Stimulated activated CD4-positive, alpha-beta T cell treated with anti-CD3 and anti-CD28 coated beads, TNF-alpha, amount 100 ng/mL, for 24 hours (primary cell): ENCODE results near the gene KIF19.
"Not testable (repeated sequence)": the region's sequence is repeated elsewhere in the genome, so short reads cannot be mapped to it uniquely, and the experiment has no call there.

Experiments
- DNase-seq, 3 experiments: peaks; one replicate each; pipeline ENCODE4 v3.0.0-alpha.2; 2020; ENCODE audit warnings: low read depth in 3 of 3

Gene KIF19

DNA sequence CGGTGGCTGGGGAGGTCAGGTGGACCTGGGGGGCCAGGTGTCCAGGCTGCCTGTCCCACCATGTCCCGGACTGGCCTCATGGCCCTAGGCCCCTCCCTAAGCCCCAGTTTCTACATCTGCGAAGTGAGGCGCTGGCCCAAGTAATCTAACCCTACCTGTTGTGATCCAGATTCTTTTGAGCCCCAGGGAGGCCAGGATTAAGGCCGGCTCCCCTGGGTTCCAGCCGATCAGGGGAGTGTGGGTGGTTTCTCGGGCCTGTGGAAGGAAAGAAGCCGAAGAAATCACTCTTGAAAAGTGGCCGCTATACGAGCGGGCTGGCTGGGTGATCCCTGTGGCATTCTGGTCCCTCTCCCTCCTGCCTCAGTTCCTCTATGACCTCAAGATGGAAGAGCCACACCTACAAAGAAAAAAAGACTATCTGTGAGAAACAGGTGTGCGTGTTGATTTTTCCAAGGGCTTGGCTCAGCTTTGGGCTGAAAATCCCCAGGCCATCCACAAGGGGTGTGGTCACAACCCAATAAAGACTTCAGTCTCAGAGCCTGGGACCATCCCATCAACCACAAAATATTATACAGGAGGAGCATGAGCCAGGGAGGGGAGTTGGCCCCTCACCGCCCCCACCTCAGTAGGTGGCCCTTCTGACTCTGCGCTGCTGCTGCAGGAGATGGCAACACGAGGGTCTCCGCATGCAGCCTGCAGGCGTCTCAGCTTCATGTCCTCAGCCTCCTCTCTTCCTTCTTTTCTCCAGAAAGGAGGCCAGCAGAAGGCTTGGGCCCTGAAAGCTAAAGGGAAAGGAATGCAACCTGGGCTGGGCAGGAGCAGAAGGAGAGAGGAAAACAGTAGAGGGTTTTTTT lies 61.6 kb downstream of the KIF19 start:
- no peak for DNase-seq

DNA sequence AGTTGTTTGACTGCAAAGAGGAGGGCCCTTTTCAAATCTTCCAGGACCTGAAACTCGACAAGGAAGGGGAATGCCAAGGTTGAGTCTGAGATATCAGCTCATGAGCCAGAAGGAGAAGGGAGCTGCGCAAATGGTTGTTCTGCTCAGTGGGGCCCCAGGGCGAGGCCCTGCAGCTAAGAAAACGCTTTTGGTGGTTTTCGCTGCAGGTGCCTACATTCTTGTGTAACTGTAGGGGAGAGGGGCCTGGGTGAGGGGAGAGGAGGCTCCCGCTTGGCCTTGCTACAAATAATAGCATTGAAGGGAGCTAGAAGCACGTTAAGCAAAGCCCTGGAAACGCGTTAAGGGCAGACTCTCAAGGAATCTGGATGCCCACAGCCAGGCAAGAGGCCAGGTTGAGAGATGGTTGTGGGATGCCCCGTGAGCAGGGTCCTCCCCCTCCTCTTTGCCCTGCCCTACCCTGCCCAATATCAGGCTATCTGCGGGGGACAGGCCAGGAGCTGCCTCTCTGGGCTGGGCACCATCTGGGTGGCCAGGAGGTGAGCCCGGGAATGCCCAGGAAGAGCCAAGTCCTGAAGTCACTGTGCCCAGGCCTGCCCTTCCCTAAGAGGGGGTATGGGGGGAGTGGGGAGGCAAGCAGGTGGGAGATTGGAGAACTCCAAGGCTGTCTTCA lies 63.2 kb downstream of the KIF19 start:
- DNase-seq, result no peak

GRCh38 chr17:74389937-74390679 lies 64.1 kb downstream of the KIF19 start:
- DNase-seq, result no peak

DNA sequence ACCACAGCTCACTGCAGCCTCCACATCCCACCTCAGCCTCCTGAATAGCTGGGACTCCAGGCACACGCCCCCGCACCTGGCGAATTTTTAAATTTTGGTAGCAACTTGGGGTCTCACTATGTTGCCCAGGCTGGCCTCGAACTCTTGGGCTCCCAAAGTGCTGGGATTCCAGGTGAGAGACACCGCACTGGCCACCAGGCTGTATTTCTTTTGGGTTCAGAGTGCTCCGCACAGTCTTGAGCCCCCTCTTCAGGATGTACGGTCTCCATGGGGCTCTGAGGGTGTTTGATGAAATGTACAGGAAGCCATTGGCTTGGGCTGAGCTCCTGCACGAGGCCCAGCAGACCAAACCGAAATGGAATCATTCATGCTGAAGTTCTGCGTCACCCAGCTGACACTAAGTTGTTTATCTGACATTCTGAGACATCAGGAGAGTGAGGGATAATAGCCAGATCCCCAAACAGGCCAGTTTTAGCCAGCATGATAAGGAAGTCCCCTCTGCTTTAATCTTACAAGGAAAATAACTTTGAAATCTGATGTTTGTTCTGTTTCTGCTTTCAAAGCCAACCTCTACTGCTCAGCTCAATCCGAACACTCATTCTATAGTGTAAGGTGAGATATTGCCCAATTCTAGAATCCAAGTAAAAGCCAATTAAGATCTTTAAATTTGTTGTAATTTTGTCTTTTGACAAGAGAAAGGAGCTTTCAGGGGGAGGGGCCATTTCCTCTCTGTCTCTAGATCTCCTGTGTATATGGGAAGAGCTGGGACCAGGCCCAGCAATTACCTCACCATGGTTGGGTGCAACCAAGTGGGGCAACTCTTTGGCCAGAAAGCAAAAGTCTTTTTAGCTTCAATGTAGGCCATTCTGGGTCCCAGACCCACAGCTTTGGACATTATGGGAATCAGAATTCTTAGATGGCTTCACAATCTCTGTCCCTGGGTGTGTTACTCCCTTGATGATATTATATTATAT lies 64.9 kb downstream of the KIF19 start:
- DNase-seq, result no peak

DNA sequence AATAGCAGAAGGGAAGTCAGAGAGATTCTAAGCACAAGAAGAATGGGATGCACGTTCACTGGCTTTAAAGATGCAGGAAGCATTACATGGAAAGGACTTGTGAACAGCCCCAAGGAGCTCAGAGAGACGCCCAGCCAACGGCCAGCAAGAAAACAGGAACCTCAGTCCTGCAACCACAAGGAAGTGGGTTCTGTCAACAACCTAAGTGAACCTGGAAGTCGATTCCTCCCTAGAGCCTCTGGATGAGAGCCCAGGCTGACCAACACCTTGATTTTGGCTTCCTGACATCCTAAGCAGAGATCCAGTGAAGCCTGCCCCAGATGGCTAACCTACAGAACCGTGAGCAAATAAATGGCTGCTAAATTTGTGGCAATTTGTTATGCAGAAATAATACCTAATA lies 65.7 kb downstream of the KIF19 start:
- no peak for DNase-seq

DNA sequence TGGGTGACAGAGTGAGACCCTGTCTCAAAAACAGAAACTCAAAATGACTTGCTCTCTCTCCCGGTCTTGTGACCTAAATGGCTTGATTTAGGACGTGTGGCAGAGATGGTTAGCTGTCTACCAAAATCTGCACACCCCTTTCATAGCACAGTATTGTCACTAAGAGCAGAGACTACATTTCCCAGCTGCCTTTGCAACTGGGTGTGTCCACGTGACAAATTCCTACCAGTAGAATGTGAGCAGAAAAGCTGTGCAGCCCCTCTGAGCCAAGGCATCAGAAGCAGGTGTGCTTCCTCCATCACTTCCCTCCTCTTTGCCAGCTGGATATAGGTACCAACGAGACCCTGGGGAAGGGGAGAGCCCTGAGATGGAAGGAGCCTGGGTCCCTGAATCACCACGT lies 66.8 kb downstream of the KIF19 start:
- DNase-seq, result no peak

GRCh38 chr17:74393346-74393942 lies 67.4 kb downstream of the KIF19 start:
- no peak for DNase-seq

- no peak for DNase-seq
Observed at GRCh38 chr17:74394275-74394950, 68.4 kb downstream of the KIF19 start.

GRCh38 chr17:74394977-74395376 lies 69.0 kb downstream of the KIF19 start:
- DNase-seq, result no peak

GRCh38 chr17:74396567-74396966 lies 70.5 kb downstream of the KIF19 start:
- DNase-seq, result no peak

DNA sequence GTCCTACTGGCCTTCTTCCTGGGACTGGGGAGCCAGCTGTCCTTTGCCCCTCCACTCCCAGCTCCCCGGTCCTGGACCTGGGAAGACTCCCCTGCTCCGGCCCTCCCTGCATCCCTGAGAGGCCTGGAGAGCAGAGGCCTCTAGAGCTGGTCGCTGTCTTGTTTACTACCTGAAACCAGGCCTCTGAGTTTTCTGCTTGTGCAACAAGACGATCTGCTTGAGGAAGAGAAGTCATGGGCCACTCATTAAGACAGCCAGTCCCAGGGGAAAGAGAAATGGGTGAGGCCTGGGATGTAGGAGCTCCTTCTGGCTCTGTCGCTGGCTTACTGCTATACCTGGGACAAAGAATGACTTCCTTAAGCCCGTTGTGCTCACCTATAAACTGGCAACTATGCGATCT lies 76.0 kb downstream of the KIF19 start:
- no peak for DNase-seq

- no peak for DNase-seq
Observed at GRCh38 chr17:74403512-74404137, 77.6 kb downstream of the KIF19 start.

- no peak for DNase-seq
Observed at GRCh38 chr17:74404218-74404617, 78.2 kb downstream of the KIF19 start.

GRCh38 chr17:74404789-74405188 lies 78.8 kb downstream of the KIF19 start:
- DNase-seq, result no peak

DNA sequence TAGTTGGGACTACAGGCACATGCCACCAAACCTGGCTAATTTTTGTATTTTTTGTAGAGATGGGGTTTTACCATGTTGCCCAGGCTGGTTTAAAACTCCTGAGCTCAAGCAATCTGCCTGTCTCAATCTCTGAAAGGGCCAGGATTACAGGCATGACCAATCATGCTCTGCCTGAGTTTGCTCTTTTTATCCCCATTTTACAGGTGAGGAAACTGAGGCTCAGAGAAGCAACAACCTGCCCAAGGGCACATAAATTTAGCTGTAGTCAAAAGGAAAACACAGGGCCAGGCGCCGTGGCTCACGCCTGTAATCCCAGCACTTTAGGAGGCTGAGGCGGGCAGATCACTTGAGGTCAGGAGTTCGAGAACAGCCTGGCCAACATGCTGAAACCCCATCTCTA lies 79.3 kb downstream of the KIF19 start:
- not testable (repeated sequence) for DNase-seq
